ENCODE data around the gene DEDD.

DNA sequence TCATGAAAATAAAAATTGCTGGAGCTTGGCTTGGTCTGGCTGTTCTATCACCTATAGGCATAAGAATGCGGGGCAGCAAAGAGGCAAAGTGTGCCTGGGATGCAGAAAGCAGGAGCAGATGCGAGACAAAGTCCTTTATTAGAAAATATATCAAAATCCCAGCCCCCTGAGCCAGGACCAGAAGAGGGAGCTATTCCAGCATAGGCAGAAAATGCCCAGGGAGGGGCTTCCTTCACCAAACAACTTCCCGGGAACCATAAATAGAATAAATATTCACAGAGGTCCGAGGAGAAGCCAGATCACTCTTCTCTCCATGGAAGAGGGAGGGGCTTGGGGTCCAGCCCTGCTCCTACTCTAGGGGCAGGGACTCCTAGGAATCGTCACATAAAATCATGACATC, 38.7 kb upstream of the DEDD start:
- TF ChIP-seq POLR2AphosphoS5 (IDR thresholded peaks at IDR 0.05; ENCODE audit: low read depth, low read length) (no peak), TAF1 (IDR thresholded peaks at IDR 0.05; ENCODE audit: borderline replicate concordance, insufficient read depth, low read length) (no peak), SIN3A (IDR thresholded peaks at IDR 0.05; ENCODE audit: borderline replicate concordance, insufficient read depth, low read length) (no peak), REST (IDR thresholded peaks at IDR 0.05; ENCODE audit: insufficient read depth in 1 of 2, low read depth in 2 of 2, low read length in 2 of 2) (no peak), FOXP2 (optimal IDR thresholded peaks at IDR 0.05; ENCODE audit: borderline replicate concordance, extremely low read depth, extremely low read length, insufficient read depth) (no peak)

Measured in PFSK-1 (cell line).